Cardiac fibroblast (primary cell): ENCODE data around the gene CLPX.

ENCODE experiments used
- DNase-seq, 2 donors: peaks; one replicate each; pipeline versions ENCODE4 v3.0.0 to v3.0.0-alpha.2; 2010; ENCODE audit warnings: low read depth in 2 of 2
- H3K4me3 ChIP-seq, 2 donors: replicated peaks in 1 of 2; 1 replicate in 1 of 2; 2 replicates in 1 of 2; pipeline ENCODE4 v1.5.1; 2011; ENCODE audit warnings: low read depth in 2 of 2, low read length in 2 of 2, mild to moderate bottlenecking in 2 of 2, moderate library complexity in 1 of 2
- CTCF ChIP-seq: IDR thresholded peaks from one replicate; pipeline ENCODE4 v1.5.1; 2011; ENCODE audit warnings: low read depth, mild to moderate bottlenecking, low read length, inconsistent platforms

CLPX gene

GRCh38 chr15:65175511-65175910, 9.6 kb downstream of the CLPX start:
- no peak for TF ChIP-seq CTCF
- no peak for DNase-seq
- no peak overlapping the region for H3K4me3 ChIP-seq

- TF ChIP-seq CTCF: no peak
- H3K4me3 ChIP-seq: no peak overlapping the region
- no peak for DNase-seq
Observed at GRCh38 chr15:65174509-65174908, 10.6 kb downstream of the CLPX start.

GRCh38 chr15:65172531-65172930, 12.6 kb downstream of the CLPX start:
- no peak overlapping the region for H3K4me3 ChIP-seq
- no peak for TF ChIP-seq CTCF
- no peak for DNase-seq

GRCh38 chr15:65171428-65171827, 13.7 kb downstream of the CLPX start:
- H3K4me3 ChIP-seq: no peak overlapping the region
- no peak for TF ChIP-seq CTCF
- DNase-seq: no peak

- no peak overlapping the region for H3K4me3 ChIP-seq
- TF ChIP-seq CTCF: no peak
- no peak for DNase-seq
Observed at GRCh38 chr15:65165875-65166274, 19.3 kb downstream of the CLPX start.

- no peak for TF ChIP-seq CTCF
- DNase-seq: no peak
- no peak overlapping the region for H3K4me3 ChIP-seq
Observed at GRCh38 chr15:65164139-65164538, 21.0 kb downstream of the CLPX start.

GRCh38 chr15:65163041-65163440, 22.1 kb downstream of the CLPX start:
- no peak overlapping the region for H3K4me3 ChIP-seq
- TF ChIP-seq CTCF: no peak
- DNase-seq: peak in 1 of 2 donors; percentile 19
